LNCaP clone FGC (cell line): ENCODE results near the gene HSBP1L1.

Experiments
- DNase-seq: peaks from one replicate; pipeline ENCODE4 v3.0.0-alpha.2; 2011; ENCODE audit warnings: low read depth
- H3K4me3 ChIP-seq: 2 replicates; pipeline ENCODE4 v1.5.1; 2011; ENCODE audit warnings: mild to moderate bottlenecking, low read depth, low read length, control low read depth
- CTCF ChIP-seq: IDR thresholded peaks from 2 replicates; pipeline ENCODE4 v1.5.1; 2012; ENCODE audit warnings: mild to moderate bottlenecking; ENCODE audit not compliant: control insufficient read depth, insufficient read depth; ENCODE audit errors: extremely low read depth

Gene HSBP1L1

DNA sequence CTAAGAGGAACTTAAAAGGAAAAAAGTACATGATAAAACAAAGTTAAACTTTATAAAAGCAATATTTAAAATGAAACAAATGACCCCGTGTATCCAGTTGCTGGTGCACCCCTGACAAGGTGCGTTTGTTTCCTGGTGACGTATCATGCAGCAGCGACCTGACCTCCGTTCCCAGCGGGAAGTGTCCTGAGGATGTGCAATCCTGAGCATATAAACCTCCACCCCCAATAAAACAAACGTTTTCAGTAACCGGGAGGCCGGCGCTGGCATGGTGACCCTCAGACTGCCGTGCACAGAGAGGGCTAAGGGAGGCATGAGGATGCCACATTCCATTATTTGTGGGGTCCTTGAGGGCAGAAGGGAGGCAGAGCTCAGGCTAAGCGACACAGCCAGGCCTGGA lies 27.8 kb upstream of the HSBP1L1 start:
- DNase-seq, result no peak
- H3K4me3 ChIP-seq, result no peak overlapping the region
- TF ChIP-seq CTCF, result no peak

DNA sequence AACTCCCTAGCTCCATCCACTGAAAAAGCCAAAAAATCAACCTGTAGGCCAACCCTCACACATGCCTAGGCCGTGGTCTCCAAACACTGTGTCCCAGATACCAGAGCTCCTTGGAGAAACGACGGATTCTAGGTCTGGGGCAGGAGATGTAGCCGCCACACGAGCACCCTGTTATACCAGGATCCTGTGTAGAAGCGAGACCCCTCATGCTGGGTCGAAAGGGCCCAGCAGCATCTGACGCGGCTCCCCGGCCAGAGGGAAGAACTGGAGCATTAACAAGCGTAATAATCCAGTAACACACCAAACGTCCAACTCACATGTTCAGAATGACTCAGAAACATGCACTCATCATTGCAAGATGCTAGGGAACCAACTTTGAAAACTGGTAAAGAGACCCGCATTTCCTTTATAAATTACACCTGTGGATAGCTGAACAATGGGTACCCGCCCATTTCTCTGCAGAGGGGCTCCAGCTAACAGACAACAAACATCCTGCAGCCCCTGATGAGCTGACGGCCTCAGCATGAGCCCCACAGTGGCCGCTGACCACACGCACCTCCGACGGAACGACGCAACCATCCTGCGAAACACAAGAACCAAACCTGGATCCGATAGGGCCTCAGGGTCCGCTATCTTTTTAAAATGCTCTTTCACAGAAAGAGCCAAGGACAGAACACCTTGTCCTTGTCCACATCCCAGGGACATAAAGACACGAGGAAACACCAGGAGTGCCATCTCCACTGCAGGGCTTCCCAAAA lies 27.2 kb upstream of the HSBP1L1 start:
- H3K4me3 ChIP-seq, result no peak overlapping the region
- TF ChIP-seq CTCF, result no peak
- DNase-seq, result no peak

DNA sequence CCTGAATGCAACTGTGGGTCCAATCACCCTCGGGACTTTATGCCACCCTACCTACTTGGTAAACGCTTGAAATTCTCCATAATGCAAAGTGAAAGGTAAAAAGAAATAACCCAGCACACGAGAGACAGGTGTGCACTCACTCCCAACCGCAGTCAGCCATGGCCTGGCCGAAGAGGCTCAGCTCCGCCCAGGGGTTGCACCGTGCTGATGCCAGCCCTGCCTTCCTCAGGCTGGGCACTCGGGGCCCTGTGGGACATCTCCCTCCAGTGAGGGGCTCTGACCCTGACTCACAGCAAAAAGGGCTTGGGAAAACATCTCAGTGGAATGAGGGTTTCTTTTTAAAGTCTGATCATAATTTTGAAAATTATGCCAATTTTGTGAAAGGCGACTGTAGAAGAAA lies 26.2 kb upstream of the HSBP1L1 start:
- H3K4me3 ChIP-seq, result no peak overlapping the region
- DNase-seq, result no peak

DNA sequence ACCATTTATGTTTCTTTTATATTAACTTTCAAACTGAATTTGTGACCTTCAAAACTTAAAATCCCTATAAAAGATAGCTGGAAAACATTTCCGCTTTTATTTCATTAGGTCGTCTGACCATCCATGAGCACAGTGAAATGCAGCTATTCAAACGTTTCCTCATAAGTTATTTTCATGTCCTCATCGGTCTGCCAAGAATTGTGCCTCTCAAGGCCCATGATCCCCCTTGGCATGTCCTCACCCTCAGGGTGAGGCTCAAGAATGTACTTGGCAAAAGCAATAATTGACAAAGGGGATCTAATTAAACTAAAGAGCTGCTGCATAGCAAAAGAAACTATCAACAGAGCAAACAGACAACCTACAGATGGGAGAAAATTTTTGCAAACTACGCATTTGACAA lies 25.3 kb upstream of the HSBP1L1 start:
- DNase-seq, result no peak
- H3K4me3 ChIP-seq, result no peak overlapping the region
- no peak for TF ChIP-seq CTCF

More for the DNA sequence above, 26.2 kb upstream of the HSBP1L1 start:
- TF ChIP-seq CTCF, result no peak

GRCh38 chr18:79940126-79940813 lies 24.2 kb upstream of the HSBP1L1 start:
- no peak overlapping the region for H3K4me3 ChIP-seq
- no peak for TF ChIP-seq CTCF
- DNase-seq, result no peak

GRCh38 chr18:79940814-79941472 lies 23.5 kb upstream of the HSBP1L1 start:
- no peak for DNase-seq

More at GRCh38 chr18:79940814-79941472, 23.5 kb upstream of the HSBP1L1 start:
- H3K4me3 ChIP-seq, result no peak overlapping the region
- no peak for TF ChIP-seq CTCF
